Esophagus mucosa (tissue), 1 donor: ENCODE data around the gene SPOCK1. TPM values are rescaled to one million over a fixed set of nuclear protein-coding genes. Genes with fewer than 3 reads are reported as not detected.

Experiments
- ATAC-seq: fragments of 200-7000 bp; cut with Tn5 transposase; one replicate; pipeline ENCODE4 v1.9.1; 2020
- total RNA-seq: library from RNA; stranded (reverse); gene quantifications from one replicate; pipeline ENCODE4 v1.2.4, GENCODE V29; 2023
- donor health status: DM: yes; HTN: yes; CAD: no.

SPOCK1 gene
- total RNA-seq, 1 donor from 2014 or later: 0.48 TPM

GRCh38 chr5:137216976-137217598 lies 282.0 kb downstream of the SPOCK1 start:
- no peak for ATAC-seq

GRCh38 chr5:137215780-137216179 lies 283.3 kb downstream of the SPOCK1 start:
- ATAC-seq: no peak

GRCh38 chr5:137215261-137215660 lies 283.9 kb downstream of the SPOCK1 start:
- ATAC-seq: no peak

GRCh38 chr5:137214446-137215189 lies 284.5 kb downstream of the SPOCK1 start:
- no peak for ATAC-seq

GRCh38 chr5:137212471-137212870 lies 286.7 kb downstream of the SPOCK1 start:
- ATAC-seq: no peak

- ATAC-seq: no peak
Observed at GRCh38 chr5:137209232-137209809, 289.8 kb downstream of the SPOCK1 start.

- no peak for ATAC-seq
Observed at GRCh38 chr5:137207023-137207760, 291.9 kb downstream of the SPOCK1 start.

- ATAC-seq: no peak
Observed at GRCh38 chr5:137206030-137206715, 293.0 kb downstream of the SPOCK1 start.

- ATAC-seq: peak; percentile 94
Observed at GRCh38 chr5:137205231-137206027, 293.7 kb downstream of the SPOCK1 start.

- no peak for ATAC-seq
Observed at GRCh38 chr5:137203011-137203632, 296.0 kb downstream of the SPOCK1 start.

- no peak for ATAC-seq
Observed at GRCh38 chr5:137201876-137202275, 297.2 kb downstream of the SPOCK1 start.

GRCh38 chr5:137200906-137201700 lies 298.0 kb downstream of the SPOCK1 start:
- no peak for ATAC-seq

GRCh38 chr5:137199966-137200365 lies 299.2 kb downstream of the SPOCK1 start:
- no peak for ATAC-seq

- ATAC-seq: no peak
Observed at GRCh38 chr5:137199201-137199600, 299.9 kb downstream of the SPOCK1 start.

- peak; percentile 52 for ATAC-seq
Observed at GRCh38 chr5:137195483-137195882, 303.6 kb downstream of the SPOCK1 start.

GRCh38 chr5:137194300-137194699 lies 304.8 kb downstream of the SPOCK1 start:
- ATAC-seq: no peak

- peak; percentile 53 for ATAC-seq
Observed at GRCh38 chr5:137192293-137192743, 306.8 kb downstream of the SPOCK1 start.

GRCh38 chr5:137191179-137191578 lies 307.9 kb downstream of the SPOCK1 start:
- no peak for ATAC-seq

GRCh38 chr5:137190441-137190840 lies 308.7 kb downstream of the SPOCK1 start:
- no peak for ATAC-seq

- ATAC-seq: no peak
Observed at GRCh38 chr5:137190031-137190430, 309.1 kb downstream of the SPOCK1 start.
